OCI-LY1 (cell line): ENCODE data around the gene EXD3.

Experiments used
- CTCF ChIP-seq: fragments of 200-600 bp; sonication (generic), shearing (Covaris generic); IDR thresholded peaks from 2 replicates; pipeline ENCODE4 v1.5.1; 2017; ENCODE audit warnings: mild to moderate bottlenecking, antibody characterized with exemption, low read length, moderate library complexity, mixed read lengths
- EZH2 ChIP-seq: fragments of 200-600 bp; sonication (generic), shearing (Covaris generic); IDR thresholded peaks from 2 replicates; pipeline ENCODE4 v1.8.0; 2017; ENCODE audit warnings: borderline replicate concordance, mixed run types, mild to moderate bottlenecking, antibody characterized with exemption, low read length, moderate library complexity, mixed read lengths

GRCh38 chr9:137441289-137441934 lies 18.4 kb upstream of the EXD3 start, which contains the start of gene ENTPD8:
- TF ChIP-seq CTCF = no peak
- no peak for TF ChIP-seq EZH2
